HG02852 (cell line): ENCODE results near the gene MIEF1.
"Not testable (repeated sequence)": the region's sequence is repeated elsewhere in the genome, so short reads cannot be mapped to it uniquely, and the experiment has no call there.

Experiments
- ATAC-seq: cut with Tn5 transposase; IDR thresholded peaks from one replicate; pipeline ENCODE4 v1.9.1; 2021; ENCODE audit warnings: mild to moderate bottlenecking, moderate library complexity; ENCODE audit not compliant: unreplicated experiment

MIEF1 gene

GRCh38 chr22:39511226-39511625 lies 9.1 kb downstream of the MIEF1 start:
- no peak for ATAC-seq

- no peak for ATAC-seq
Observed at GRCh38 chr22:39512026-39512425, 9.9 kb downstream of the MIEF1 start.

GRCh38 chr22:39513791-39514190 lies 11.7 kb downstream of the MIEF1 start:
- ATAC-seq = no peak

DNA sequence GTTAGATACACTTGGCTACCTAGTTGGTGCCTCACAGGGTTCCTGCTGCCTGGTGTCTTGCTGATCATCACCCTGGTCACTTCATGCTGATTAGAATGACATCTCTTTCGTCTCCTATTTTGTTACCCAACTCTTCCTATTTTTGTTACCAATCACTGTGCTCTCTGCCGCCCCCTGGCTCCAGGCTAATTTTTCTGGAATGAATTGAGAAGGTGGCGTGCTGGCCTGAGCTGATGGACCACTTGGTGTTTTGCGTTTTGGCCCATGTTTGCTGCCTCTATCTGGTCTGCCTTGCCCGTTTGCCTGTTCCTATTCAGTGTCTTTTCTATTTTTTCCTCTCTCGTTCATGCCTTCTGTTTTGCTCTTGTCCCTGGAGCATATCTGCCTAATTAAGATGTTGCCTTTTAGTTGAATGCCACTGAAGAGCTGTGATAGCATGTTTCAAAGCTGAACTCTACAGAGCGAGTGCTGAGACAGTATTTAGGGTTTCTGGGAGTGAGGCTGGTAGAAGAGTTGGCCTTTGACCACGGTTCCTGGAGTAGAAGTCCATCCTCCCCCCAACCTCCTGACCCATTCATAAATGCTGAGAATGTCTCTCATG lies 12.4 kb downstream of the MIEF1 start:
- no peak for ATAC-seq

DNA sequence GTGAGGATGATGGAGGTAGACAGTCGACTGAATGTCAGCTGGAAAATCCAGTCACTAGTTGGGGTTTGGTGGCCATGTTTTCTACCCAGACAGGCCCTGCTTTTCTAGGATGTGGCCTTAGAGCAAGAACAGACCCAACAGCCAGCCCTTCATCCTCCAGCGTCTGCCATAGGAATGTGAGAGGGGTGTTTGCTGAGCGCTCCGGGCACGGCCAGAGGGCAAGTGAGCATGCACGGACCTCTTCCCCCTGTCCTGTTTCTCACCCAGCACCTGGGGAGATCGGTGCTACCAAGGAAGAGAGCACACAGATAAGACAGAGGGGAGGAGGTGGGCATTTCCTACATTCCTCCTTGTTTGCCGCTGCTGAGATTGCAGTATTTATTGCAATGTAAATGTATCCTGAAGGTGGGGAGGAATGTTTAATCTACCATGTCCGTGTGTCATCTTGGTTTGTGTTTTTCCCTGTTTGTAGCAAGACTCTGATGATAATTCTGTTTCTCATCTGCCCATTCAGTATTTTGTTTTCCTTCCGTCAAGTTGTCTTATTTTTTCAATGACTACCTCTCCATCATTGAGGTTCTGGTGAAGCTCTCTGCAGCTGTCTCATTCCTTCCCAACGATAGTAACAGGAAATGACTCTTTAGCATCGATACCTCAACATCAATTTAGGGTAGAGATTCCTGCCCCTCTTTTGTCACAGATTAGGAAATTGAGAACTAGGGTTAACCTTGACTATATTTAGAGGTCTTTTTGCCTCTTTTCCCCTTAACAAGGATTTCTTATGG lies 13.4 kb downstream of the MIEF1 start:
- ATAC-seq = no peak

DNA sequence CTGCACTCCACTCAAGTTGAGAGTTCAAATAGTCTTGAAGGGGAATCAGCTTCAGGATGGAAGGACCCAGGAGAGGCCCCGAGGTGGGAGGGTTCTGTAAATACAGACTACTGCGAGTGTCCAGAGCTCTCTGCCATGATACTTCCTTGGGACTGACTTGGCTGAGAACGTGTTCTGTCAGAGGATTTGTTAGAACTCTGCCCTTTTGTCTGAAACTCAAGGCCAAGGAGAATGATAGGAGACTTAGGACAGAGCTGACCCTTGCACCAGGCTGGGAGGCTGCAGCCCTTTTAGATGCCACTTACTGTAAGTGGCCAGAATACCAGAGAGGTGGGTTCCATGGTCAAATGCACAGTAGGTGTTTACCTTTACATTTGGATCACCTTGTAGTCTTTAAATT lies 15.4 kb downstream of the MIEF1 start:
- ATAC-seq = no peak

GRCh38 chr22:39518144-39518786 lies 16.2 kb downstream of the MIEF1 start:
- ATAC-seq = no peak

DNA sequence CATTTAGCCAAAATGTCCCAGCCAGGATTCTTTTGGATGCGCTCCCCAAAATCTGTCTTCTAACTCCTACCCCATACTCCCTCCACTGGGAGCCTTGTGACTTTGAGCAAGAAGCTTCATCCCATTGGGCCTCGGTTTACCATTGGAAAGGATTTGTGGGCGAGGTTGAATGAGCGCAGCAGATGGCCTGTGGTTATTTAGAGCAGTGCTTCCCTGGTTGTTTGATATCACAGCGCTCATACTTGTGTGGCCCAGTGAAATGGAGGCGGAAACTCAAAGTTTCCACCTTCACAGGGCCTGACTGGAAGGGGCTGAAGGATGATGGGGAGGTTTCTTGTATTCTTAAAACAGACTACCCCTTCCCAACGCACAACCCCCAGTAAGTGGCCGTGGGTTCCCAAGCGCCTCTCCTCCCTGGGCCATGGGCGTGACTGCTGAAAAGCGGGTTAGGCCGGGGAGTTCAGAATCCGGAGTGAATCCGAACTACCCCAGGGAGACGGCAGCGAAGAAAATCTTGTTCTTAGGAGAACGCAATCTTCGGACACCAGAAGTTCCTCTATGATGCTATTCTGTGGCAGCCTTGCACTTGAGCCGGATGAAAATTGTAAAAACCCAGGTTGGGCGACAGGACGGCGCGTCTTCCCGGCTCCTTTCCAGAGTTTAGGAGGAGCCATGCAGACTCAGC lies 17.0 kb downstream of the MIEF1 start:
- no peak for ATAC-seq

GRCh38 chr22:39519681-39520225 lies 17.7 kb downstream of the MIEF1 start:
- ATAC-seq = peak; percentile 80

GRCh38 chr22:39520226-39521105 lies 18.4 kb downstream of the MIEF1 start, which contains the start of gene ATF4:
Gene ATF4 (plus strand): TSS chr22:39520562. CDS start chr22:39521446, 884 bp downstream.
- ATAC-seq = peak; percentile 44

- not testable (repeated sequence) for ATAC-seq
Observed at GRCh38 chr22:39521106-39521885, 19.2 kb downstream of the MIEF1 start.

- ATAC-seq = not testable (repeated sequence)
Observed at GRCh38 chr22:39522091-39522490, 20.0 kb downstream of the MIEF1 start.

DNA sequence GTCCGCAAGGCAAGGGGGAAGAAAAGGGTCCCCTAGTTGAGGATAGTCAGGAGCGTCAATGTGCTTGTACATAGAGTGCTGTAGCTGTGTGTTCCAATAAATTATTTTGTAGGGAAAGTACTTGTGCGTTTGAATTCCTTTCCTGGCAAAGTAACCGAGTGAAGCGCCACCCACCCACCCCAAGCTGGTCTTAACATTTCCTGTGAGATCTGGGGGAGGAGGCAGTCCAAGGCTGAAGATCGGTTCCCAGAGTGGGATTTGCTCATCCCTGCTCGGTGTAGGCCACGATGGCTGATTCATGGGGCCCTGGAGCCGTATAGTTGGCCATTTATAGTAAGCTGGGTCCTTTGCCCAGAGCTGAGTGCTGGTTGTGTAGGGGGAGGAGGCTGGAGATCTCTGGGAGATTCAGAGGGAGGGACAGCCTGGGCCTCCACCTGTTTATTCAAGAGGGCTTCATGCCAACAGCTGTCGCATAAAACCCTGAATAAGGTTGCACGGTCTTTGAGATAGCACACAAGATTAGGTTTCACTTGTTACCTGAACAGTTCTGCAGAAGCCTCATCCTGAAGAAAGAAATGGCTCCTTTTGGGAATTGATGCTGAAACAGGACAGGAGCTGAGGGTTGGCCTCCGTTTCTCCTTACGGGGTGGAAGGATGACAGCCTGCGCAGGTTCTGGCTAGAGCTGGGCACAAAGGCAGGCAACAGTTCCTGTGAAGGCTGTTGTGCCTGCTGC lies 20.6 kb downstream of the MIEF1 start:
- no peak for ATAC-seq

DNA sequence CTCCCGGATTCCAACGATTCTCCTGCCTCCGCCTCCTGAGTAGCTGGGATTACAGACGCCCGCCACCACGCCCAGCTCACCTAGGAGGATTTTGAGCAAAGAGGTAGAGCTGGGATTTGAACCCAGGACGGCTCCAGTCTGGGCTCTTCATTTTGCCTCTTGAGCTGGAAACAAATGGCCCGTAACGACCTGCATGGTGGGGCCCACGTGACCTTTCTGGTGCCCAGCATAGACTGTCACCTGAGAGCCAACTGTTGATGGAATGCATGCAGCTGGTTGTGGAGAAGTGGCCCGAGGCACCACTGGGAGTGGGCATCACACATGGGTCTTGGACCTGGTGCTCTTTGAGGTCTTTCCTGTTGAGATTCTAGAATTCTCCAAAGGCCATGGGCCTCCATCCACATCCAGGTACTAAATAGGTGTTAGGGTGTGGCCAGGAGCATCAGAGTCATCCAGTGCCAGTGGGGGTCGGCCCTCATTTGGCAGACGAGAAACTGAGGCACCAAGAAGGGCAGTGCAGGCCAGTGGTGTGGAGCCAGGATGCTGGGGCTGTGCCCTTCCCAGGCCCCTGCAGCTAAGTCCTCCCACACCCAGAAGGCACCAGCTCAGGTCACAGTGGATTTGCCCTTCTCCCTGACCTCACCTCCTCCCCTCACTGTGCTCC lies 22.1 kb downstream of the MIEF1 start:
- no peak for ATAC-seq

- ATAC-seq = no peak
Observed at GRCh38 chr22:39524753-39525657, 22.9 kb downstream of the MIEF1 start.

GRCh38 chr22:39525658-39525975 lies 23.5 kb downstream of the MIEF1 start:
- no peak for ATAC-seq

DNA sequence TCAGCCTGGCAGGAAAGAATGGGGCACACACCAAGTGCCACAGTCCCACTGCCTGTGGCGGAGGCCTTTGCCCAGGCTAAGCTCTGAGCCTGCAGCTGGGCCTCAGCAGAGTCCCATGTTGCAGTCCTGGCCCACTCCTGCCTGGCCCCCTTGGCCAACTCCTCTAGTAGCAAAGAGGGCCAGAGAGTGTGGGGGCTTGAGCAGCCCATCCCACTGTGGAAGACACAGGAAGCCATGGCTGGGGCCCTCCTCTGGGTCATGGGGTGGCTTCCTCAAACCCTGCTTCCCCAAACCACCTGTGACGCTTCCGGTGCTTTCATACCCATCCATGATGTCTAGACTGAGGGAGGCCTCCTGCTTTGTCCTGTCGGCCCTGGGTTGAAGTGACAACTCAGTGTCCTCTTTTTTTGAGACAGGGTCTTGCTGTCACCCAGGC lies 24.7 kb downstream of the MIEF1 start:
- no peak for ATAC-seq
